AG09319 (cell line): ENCODE data around the gene GRID1.

Experiments used
- DNase-seq: peaks from one replicate; pipeline ENCODE4 v3.0.0-alpha.2; 2010; ENCODE audit warnings: low read depth; ENCODE audit errors: extremely low read depth
- CTCF ChIP-seq: IDR thresholded peaks from 2 replicates; pipeline ENCODE4 v1.5.1; 2011; ENCODE audit warnings: low read depth, mild to moderate bottlenecking, inconsistent platforms, low read length, moderate library complexity

GRID1 gene

GRCh38 chr10:86019141-86019540 lies 347.5 kb downstream of the GRID1 start:
- TF ChIP-seq CTCF, result no peak
- DNase-seq, result no peak

GRCh38 chr10:86018735-86019058 lies 347.9 kb downstream of the GRID1 start:
- TF ChIP-seq CTCF, result no peak
- DNase-seq, result no peak

GRCh38 chr10:86017841-86018734 lies 348.5 kb downstream of the GRID1 start:
- DNase-seq, result no peak
- no peak for TF ChIP-seq CTCF

GRCh38 chr10:86013568-86013967 lies 353.0 kb downstream of the GRID1 start:
- TF ChIP-seq CTCF, result no peak

GRCh38 chr10:86007171-86007570 lies 359.4 kb downstream of the GRID1 start:
- no peak for DNase-seq
- no peak for TF ChIP-seq CTCF

More at GRCh38 chr10:86013568-86013967, 353.0 kb downstream of the GRID1 start:
- no peak for DNase-seq

- no peak for DNase-seq
Measured at GRCh38 chr10:86004337-86004736, 362.3 kb downstream of the GRID1 start.

More at GRCh38 chr10:86004337-86004736, 362.3 kb downstream of the GRID1 start:
- no peak for TF ChIP-seq CTCF
